ENCODE results near the gene SERINC2. TPM values are rescaled to one million over a fixed set of nuclear protein-coding genes. Genes with fewer than 3 reads are reported as not detected.

Gene SERINC2
- total and polyA plus RNA-seq, 2 experiments from 2014 or later: 8.1 to 14.7 TPM

GRCh38 chr1:31387612-31388011 lies 25.4 kb upstream of the SERINC2 start:
- Histone ChIP-seq H3K36me3 (no peaks in the 10 kb centered on the region), H3K27ac (no peak overlapping the region), H3K4me3 (no peak overlapping the region), H3K4me1 (ENCODE audit: low read depth) (peaks cover 3% of the 10 kb centered on the region), H3K27me3 (no peaks in the 10 kb centered on the region), H3K9me3 (ENCODE audit: low read depth) (no peaks in the 10 kb centered on the region)
- DNase-seq (ENCODE audit: low read depth in 1 of 2, low spot score in 1 of 2): no peak
- no peak for TF ChIP-seq CTCF (IDR thresholded peaks at IDR 0.05; ENCODE audit: low read depth, low read length)

GRCh38 chr1:31389616-31390015 lies 23.4 kb upstream of the SERINC2 start:
- Histone ChIP-seq H3K4me3 (no peak overlapping the region), H3K9me3 (ENCODE audit: low read depth) (no peaks in the 10 kb centered on the region), H3K27ac (no peak overlapping the region), H3K27me3 (no peaks in the 10 kb centered on the region), H3K4me1 (ENCODE audit: low read depth) (no peaks in the 10 kb centered on the region), H3K36me3 (no peaks in the 10 kb centered on the region)
- DNase-seq (ENCODE audit: low read depth in 1 of 2, low spot score in 1 of 2): no peak
- TF ChIP-seq CTCF (IDR thresholded peaks at IDR 0.05; ENCODE audit: low read depth, low read length): no peak

- DNase-seq (ENCODE audit: low read depth in 1 of 2, low spot score in 1 of 2): no peak
- H3K4me3 ChIP-seq: no peak overlapping the region
- H3K27ac ChIP-seq: no peak overlapping the region
- H3K9me3 ChIP-seq (ENCODE audit: low read depth): no peaks in the 10 kb centered on the region
- no peaks in the 10 kb centered on the region for H3K4me1 ChIP-seq (ENCODE audit: low read depth)
- no peaks in the 10 kb centered on the region for H3K27me3 ChIP-seq
- no peak for TF ChIP-seq CTCF (IDR thresholded peaks at IDR 0.05; ENCODE audit: low read depth, low read length)
- H3K36me3 ChIP-seq: no peaks in the 10 kb centered on the region
These were observed 22.9 kb upstream of the SERINC2 start for GRCh38 chr1:31390071-31390470.

GRCh38 chr1:31393463-31393862 lies 19.6 kb upstream of the SERINC2 start:
- TF ChIP-seq CTCF (IDR thresholded peaks at IDR 0.05; ENCODE audit: low read depth, low read length): no peak
- H3K4me1 ChIP-seq (ENCODE audit: low read depth): no peaks in the 10 kb centered on the region
- H3K4me3 ChIP-seq: no peak overlapping the region
- no peaks in the 10 kb centered on the region for H3K9me3 ChIP-seq (ENCODE audit: low read depth)
- no peak overlapping the region for H3K27ac ChIP-seq
- H3K36me3 ChIP-seq: no peaks in the 10 kb centered on the region
- DNase-seq (ENCODE audit: low read depth in 1 of 2, low spot score in 1 of 2): no peak
- no peaks in the 10 kb centered on the region for H3K27me3 ChIP-seq

- Histone ChIP-seq H3K27ac (no peak overlapping the region), H3K27me3 (no peaks in the 10 kb centered on the region), H3K4me1 (ENCODE audit: low read depth) (no peaks in the 10 kb centered on the region), H3K4me3 (peak overlapping the region; percentile 14), H3K36me3 (no peaks in the 10 kb centered on the region), H3K9me3 (ENCODE audit: low read depth) (no peaks in the 10 kb centered on the region)
- peak; percentile 77 to 89 for DNase-seq (ENCODE audit: low read depth in 1 of 2, low spot score in 1 of 2)
- TF ChIP-seq CTCF (IDR thresholded peaks at IDR 0.05; ENCODE audit: low read depth, low read length): peak; percentile 88
These were observed 18.3 kb upstream of the SERINC2 start for GRCh38 chr1:31394584-31395193.

Data from cardiac muscle cell (in vitro differentiated cells and primary cell).